Body of pancreas (tissue), 4 donors: ENCODE data around the gene SMCO2.

Source experiments
- POLR2A ChIP-seq, 3 donors: fragments of 450-650 bp; IDR thresholded peaks; one replicate each; pipeline ENCODE4 v1.6.1; 2016; ENCODE audit warnings: antibody characterized with exemption in 3 of 3, mild to moderate bottlenecking in 2 of 3
- TF ChIP-seq, protein P1 (sequence below), 7 experiments: fragments of 450-650 bp in 4 of 7; fragments of 200-600 bp in 3 of 7; sonication (generic) in 3 of 7; IDR thresholded peaks; one replicate each; pipeline ENCODE4 v1.5.1; 2016 to 2019; ENCODE audit warnings: antibody characterized with exemption in 7 of 7

DNA sequence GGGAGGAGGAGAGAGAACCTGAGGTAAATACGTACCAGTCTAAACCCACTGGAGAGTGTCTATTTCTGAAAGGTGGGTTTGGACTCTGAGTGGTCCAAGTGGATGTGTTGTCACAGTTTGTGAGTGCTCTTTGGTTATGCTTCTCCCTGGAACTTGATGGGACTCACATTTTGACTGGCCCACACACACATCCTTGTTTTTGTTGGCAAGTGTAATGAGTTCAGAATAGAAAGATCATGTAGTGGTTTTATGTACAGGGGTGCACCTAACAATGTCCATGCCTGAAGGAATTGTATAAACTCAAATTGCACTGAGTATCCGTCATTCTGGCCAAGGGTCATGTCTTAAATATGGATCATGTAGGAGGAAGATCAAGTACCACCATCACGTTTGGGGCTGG lies 82.3 kb downstream of the SMCO2 start:
- TF ChIP-seq, protein P1, sequence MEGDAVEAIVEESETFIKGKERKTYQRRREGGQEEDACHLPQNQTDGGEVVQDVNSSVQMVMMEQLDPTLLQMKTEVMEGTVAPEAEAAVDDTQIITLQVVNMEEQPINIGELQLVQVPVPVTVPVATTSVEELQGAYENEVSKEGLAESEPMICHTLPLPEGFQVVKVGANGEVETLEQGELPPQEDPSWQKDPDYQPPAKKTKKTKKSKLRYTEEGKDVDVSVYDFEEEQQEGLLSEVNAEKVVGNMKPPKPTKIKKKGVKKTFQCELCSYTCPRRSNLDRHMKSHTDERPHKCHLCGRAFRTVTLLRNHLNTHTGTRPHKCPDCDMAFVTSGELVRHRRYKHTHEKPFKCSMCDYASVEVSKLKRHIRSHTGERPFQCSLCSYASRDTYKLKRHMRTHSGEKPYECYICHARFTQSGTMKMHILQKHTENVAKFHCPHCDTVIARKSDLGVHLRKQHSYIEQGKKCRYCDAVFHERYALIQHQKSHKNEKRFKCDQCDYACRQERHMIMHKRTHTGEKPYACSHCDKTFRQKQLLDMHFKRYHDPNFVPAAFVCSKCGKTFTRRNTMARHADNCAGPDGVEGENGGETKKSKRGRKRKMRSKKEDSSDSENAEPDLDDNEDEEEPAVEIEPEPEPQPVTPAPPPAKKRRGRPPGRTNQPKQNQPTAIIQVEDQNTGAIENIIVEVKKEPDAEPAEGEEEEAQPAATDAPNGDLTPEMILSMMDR (IDR thresholded peaks at IDR 0.05), result no peak
- no peak for TF ChIP-seq POLR2A (IDR thresholded peaks at IDR 0.05)
